Pancreas (tissue), 10 donors: ENCODE measurements around the gene IDNK. TPM values are rescaled to one million over a fixed set of nuclear protein-coding genes. Genes with fewer than 3 reads are reported as not detected.
"Not testable (repeated sequence)": the region's sequence is repeated elsewhere in the genome, so short reads cannot be mapped to it uniquely, and the experiment has no call there.

Experiments
- ATAC-seq, 4 donors: fragments of 200-7000 bp; cut with Tn5 transposase; one replicate each; pipeline versions ENCODE4 v1.8.0 to v1.9.1; 2020; ENCODE audit warnings: mild to moderate bottlenecking in 4 of 4, moderate library complexity in 4 of 4
- DNase-seq, 6 donors: peaks; one replicate each; pipeline ENCODE4 v3.0.0-alpha.2; 2020
- FAIRE-seq: peaks from 2 replicates; lab custom pipeline; 2012; peaks lifted over from hg19 to GRCh38; lab: Jason Lieb, UNC
- H3K27ac ChIP-seq, 4 donors: fragments of 200-600 bp; sonication (generic); 1 replicate in 3 of 4; 2 replicates in 1 of 4; pipeline versions ENCODE4 v1.5.0 to v1.8.0; 2020
- H3K27me3 ChIP-seq, 4 donors: fragments of 200-600 bp; one replicate each; pipeline ENCODE4 v1.8.0; 2021
- H3K36me3 ChIP-seq, 3 donors: fragments of 200-600 bp; sonication (generic) in 1 of 3; one replicate each; pipeline versions ENCODE4 v1.5.0 to v1.8.0; 2020 to 2021
- H3K4me1 ChIP-seq, 3 donors: fragments of 200-600 bp; one replicate each; pipeline ENCODE4 v1.8.0; 2021
- H3K4me3 ChIP-seq, 4 donors: fragments of 200-600 bp; sonication (generic) in 2 of 4; one replicate each; pipeline versions ENCODE4 v1.5.0 to v1.8.0; 2020 to 2021
- H3K9me3 ChIP-seq, 4 donors: fragments of 200-600 bp; one replicate each; pipeline ENCODE4 v1.8.0; 2021
- CTCF ChIP-seq, 4 donors: fragments of 200-600 bp; sonication (generic) in 3 of 4; IDR thresholded peaks; one replicate each; pipeline versions ENCODE4 v1.5.0 to v1.8.0; 2021; ENCODE audit warnings: antibody characterized with exemption in 4 of 4
- WGBS, 2 donors: extraction: QIAGEN DNeasy Blood & Tissue Kit; methylation state at CpG; one replicate each; pipeline ENCODE4 v1.1.7; 2013; 5-methylcytosine and 5-hydroxymethylcytosine counted together
- intact Hi-C, 3 donors: fragments of 100-400 bp; cut with DNase I; formaldehyde crosslinking; loops; one replicate each; pipeline versions ENCODE4 v1.11.1 to v1.14.2; 2022
- polyA plus RNA-seq, 2 donors: library from polyadenylated mRNA; stranded (reverse); fragments of 200-250 nt; gene quantifications; one replicate each; pipeline ENCODE4 v1.2.3, GENCODE V29; 2013
- total RNA-seq, 6 donors: library from RNA; stranded (reverse); fragmentation: NEBNext Ultra II Directional in 4 of 6; extraction: Animal tissue kit (Norgen Biotek cat#: 25700) in 4 of 6; gene quantifications; one replicate each; pipeline versions ENCODE4 v1.2.1 to v1.2.4, GENCODE V29; 2021 to 2023
- donor health status: healthy with polysubstance abuse.
- donor health status: DM: no; HTN: no; CAD: no; lungs with moderate emphysema.
- donor health status: DM: no; HTN: no; CAD: no.
- donor health status: control.
- donor health status: control.
- donor health status: Bipolar disorder and iron deficiency.
- donor health status: DM: yes; HTN: yes; CAD: no.
- donor health status: DM: no; HTN: no; CAD: no.
- donor health status: DM: no; HTN: no; CAD: no.
- donor health status: DM: yes; HTN: yes; CAD: no.

The IDNK gene
- total and polyA plus RNA-seq, 8 donors = 3.2 to 11.9 (median 4.5) TPM

- H3K27ac ChIP-seq = no peak overlapping the region
- no peaks in the 10 kb centered on the region for H3K4me1 ChIP-seq
- no peak for FAIRE-seq
- intact Hi-C loops = no loop called here
- H3K4me3 ChIP-seq = no peak overlapping the region
- WGBS, 2 donors = 54 to 56% methylated on average over 2 of the region's 2 CpGs
- no peaks in the 10 kb centered on the region for H3K36me3 ChIP-seq
- no peaks in the 10 kb centered on the region for H3K9me3 ChIP-seq
- ATAC-seq = no peak
- no peak for TF ChIP-seq CTCF (IDR thresholded peaks at IDR 0.05)
- no peak for DNase-seq
- no peaks in the 10 kb centered on the region for H3K27me3 ChIP-seq
These were observed 21.5 kb upstream of the IDNK start for GRCh38 chr9:83601463-83601862.

- H3K27ac ChIP-seq, H3K9me3 ChIP-seq, intact Hi-C loops, ATAC-seq, H3K36me3 ChIP-seq, H3K4me3 ChIP-seq, H3K4me1 ChIP-seq, DNase-seq, FAIRE-seq, H3K27me3 ChIP-seq: not testable (repeated sequence)
- WGBS, 2 donors = 72 to 75% methylated on average over 3 of the region's 3 CpGs
These were observed 15.3 kb upstream of the IDNK start for GRCh38 chr9:83607620-83608019.

- FAIRE-seq, H3K27me3 ChIP-seq, H3K4me1 ChIP-seq, H3K9me3 ChIP-seq, ATAC-seq, H3K36me3 ChIP-seq, DNase-seq, intact Hi-C loops, H3K27ac ChIP-seq, H3K4me3 ChIP-seq: not testable (repeated sequence)
- WGBS, 2 donors = 72 to 81% methylated on average over 3 of the region's 3 CpGs
These were observed 9.6 kb upstream of the IDNK start for GRCh38 chr9:83613298-83613697.

GRCh38 chr9:83617299-83617698 lies 5.6 kb upstream of the IDNK start:
- intact Hi-C loops = no loop called here
- TF ChIP-seq CTCF (IDR thresholded peaks at IDR 0.05) = no peak
- DNase-seq (no peak), FAIRE-seq (no peak), ATAC-seq (no peak)
- Histone ChIP-seq H3K4me1 (no peaks in the 10 kb centered on the region), H3K9me3 (no peaks in the 10 kb centered on the region), H3K27ac (no peak overlapping the region), H3K4me3 (no peak overlapping the region), H3K36me3 (no peaks in the 10 kb centered on the region), H3K27me3 (no peaks in the 10 kb centered on the region)
- WGBS, 2 donors = 16 to 21% methylated on average over 1 of the region's 1 CpG

GRCh38 chr9:83620841-83621636 lies 1.9 kb upstream of the IDNK start:
- no peaks in the 10 kb centered on the region for H3K36me3 ChIP-seq
- H3K27me3 ChIP-seq = no peaks in the 10 kb centered on the region
- TF ChIP-seq CTCF (IDR thresholded peaks at IDR 0.05) = peak; percentile 41 to 53 (median 49)
- intact Hi-C loops = no loop called here
- no peak for FAIRE-seq
- WGBS, 2 donors = 11% methylated on average over 7 of the region's 7 CpGs
- ATAC-seq = peak; percentile 25 to 60 (median 50)
- no peaks in the 10 kb centered on the region for H3K9me3 ChIP-seq
- H3K27ac ChIP-seq = no peak overlapping the region
- peaks cover 5 to 7% (median 6%) of the 10 kb centered on the region in 3 donors for H3K4me1 ChIP-seq
- H3K4me3 ChIP-seq = no peak overlapping the region
- peak in 4 of 6 donors; percentile 19 to 61 (median 40) for DNase-seq

- peak overlapping the region; percentile 69 to 93 (median 82) for H3K27ac ChIP-seq
- WGBS, 2 donors = 15% methylated on average over 20 to 21 of the region's 21 CpGs
- no peaks in the 10 kb centered on the region for H3K27me3 ChIP-seq
- intact Hi-C loops = no loop called here
- H3K9me3 ChIP-seq = no peaks in the 10 kb centered on the region
- H3K4me3 ChIP-seq = peak overlapping the region; percentile 63 to 81 (median 77)
- DNase-seq (peak in 2 of 6 donors; percentile 84 to 85), ATAC-seq (peak; percentile 71 to 82 (median 79)), FAIRE-seq (no peak)
- peaks cover 5 to 7% (median 6%) of the 10 kb centered on the region in 3 donors for H3K4me1 ChIP-seq
- no peaks in the 10 kb centered on the region for H3K36me3 ChIP-seq
- no peak for TF ChIP-seq CTCF (IDR thresholded peaks at IDR 0.05)
These were observed 457 bp upstream of the IDNK start for GRCh38 chr9:83622433-83622938.
